ENCODE data around the gene PIEZO2.

PIEZO2 gene

DNA sequence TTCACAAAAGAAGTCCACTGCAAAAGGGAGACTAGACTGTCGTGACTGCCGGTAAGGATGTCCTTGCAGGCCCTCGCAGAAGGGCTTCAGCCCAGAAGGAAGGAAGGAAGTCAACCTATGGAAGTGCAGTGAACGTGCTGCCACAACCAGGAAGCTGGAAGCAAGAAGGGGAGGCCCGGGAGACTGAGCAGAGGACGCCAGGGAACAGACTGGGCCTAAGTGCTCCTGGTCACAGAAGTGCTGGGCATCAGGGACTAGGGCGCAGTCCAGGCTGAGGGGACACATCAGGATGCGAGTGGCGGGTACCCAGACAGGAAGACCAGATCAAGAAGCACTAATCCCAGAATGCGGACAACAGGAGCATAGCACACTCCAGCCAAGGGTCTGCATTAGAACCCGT is 78.8 kb downstream of the PIEZO2 start:
- no peak overlapping the region for H3K27ac ChIP-seq (ENCODE audit: poor library complexity, severe bottlenecking)
- H3K9me3 ChIP-seq (ENCODE audit: severe bottlenecking), result no peaks in the 10 kb centered on the region
- no peak for ATAC-seq (ENCODE audit: low read depth)
- H3K4me3 ChIP-seq (ENCODE audit: severe bottlenecking), result no peak overlapping the region
- no peaks in the 10 kb centered on the region for H3K4me1 ChIP-seq (ENCODE audit: insufficient read depth, poor library complexity, severe bottlenecking)
- H3K36me3 ChIP-seq (ENCODE audit: low read depth), result no peaks in the 10 kb centered on the region
- H3K27me3 ChIP-seq (ENCODE audit: insufficient read depth, poor library complexity, severe bottlenecking), result no peaks in the 10 kb centered on the region
- TF ChIP-seq, protein P1, sequence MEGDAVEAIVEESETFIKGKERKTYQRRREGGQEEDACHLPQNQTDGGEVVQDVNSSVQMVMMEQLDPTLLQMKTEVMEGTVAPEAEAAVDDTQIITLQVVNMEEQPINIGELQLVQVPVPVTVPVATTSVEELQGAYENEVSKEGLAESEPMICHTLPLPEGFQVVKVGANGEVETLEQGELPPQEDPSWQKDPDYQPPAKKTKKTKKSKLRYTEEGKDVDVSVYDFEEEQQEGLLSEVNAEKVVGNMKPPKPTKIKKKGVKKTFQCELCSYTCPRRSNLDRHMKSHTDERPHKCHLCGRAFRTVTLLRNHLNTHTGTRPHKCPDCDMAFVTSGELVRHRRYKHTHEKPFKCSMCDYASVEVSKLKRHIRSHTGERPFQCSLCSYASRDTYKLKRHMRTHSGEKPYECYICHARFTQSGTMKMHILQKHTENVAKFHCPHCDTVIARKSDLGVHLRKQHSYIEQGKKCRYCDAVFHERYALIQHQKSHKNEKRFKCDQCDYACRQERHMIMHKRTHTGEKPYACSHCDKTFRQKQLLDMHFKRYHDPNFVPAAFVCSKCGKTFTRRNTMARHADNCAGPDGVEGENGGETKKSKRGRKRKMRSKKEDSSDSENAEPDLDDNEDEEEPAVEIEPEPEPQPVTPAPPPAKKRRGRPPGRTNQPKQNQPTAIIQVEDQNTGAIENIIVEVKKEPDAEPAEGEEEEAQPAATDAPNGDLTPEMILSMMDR (IDR thresholded peaks at IDR 0.05; ENCODE audit: poor library complexity, severe bottlenecking), result no peak
- DNase-seq (ENCODE audit: low spot score), result no peak

DNA sequence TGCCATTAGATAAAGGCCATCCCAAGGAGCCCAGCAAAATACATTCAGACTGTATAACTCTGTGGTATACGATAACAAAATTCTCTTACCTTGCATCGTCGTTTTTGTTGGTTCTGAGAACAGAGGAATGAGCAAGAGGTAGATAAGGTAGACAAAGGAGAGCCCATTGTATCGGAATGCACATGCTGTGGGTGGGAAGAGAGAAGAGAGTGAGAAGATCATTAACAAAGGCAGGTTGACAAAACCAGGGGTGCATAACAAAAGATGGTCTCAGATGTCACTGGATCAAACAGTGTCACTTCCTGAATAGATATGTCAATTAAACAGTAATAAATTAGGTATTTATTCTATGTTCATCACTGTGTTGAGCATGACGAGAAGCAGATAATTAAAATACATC is 83.3 kb downstream of the PIEZO2 start:
- Histone ChIP-seq H3K9me3 (ENCODE audit: severe bottlenecking) (no peaks in the 10 kb centered on the region), H3K27ac (ENCODE audit: poor library complexity, severe bottlenecking) (no peak overlapping the region), H3K27me3 (ENCODE audit: insufficient read depth, poor library complexity, severe bottlenecking) (no peaks in the 10 kb centered on the region), H3K4me1 (ENCODE audit: insufficient read depth, poor library complexity, severe bottlenecking) (no peaks in the 10 kb centered on the region), H3K4me3 (ENCODE audit: severe bottlenecking) (no peak overlapping the region), H3K36me3 (ENCODE audit: low read depth) (no peaks in the 10 kb centered on the region)
- no peak for ATAC-seq (ENCODE audit: low read depth)
- no peak for DNase-seq (ENCODE audit: low spot score)
- TF ChIP-seq, protein P1 (IDR thresholded peaks at IDR 0.05; ENCODE audit: poor library complexity, severe bottlenecking), result no peak

DNA sequence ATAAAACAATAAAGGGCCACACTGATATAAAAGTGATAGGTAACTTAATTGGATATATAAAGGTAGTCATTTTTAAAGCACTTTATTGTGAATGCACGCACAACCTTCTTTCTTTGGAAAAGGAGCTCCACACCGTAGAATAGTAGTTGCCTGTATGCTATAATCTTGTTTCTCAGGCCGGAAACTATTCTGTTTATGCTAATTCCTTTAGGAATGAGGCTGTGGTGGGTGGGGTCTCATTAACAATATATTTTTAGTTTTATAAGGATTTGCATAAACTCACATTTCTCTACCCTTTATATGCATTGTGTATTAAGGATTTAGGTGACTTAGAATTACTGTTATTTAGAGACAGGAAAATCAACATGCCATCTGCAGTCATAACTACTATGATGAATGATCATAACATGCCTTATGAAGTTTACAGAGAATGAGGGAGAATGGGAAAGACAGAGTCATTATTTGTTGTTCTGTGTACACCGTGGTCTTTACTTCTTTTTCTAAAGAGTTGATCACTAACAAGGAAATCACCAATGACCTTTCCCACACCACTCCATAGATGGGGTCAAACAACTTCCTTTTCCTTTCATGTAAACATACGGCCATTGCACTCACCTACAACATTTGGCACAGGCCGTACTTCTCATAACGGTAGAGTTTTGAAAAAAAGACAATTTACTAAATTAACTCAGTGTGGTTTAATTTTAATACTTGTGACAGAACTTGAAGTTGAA is 84.5 kb downstream of the PIEZO2 start:
- Histone ChIP-seq H3K36me3 (ENCODE audit: low read depth) (no peaks in the 10 kb centered on the region), H3K9me3 (ENCODE audit: severe bottlenecking) (no peaks in the 10 kb centered on the region), H3K4me3 (ENCODE audit: severe bottlenecking) (no peak overlapping the region), H3K27ac (ENCODE audit: poor library complexity, severe bottlenecking) (no peak overlapping the region), H3K27me3 (ENCODE audit: insufficient read depth, poor library complexity, severe bottlenecking) (no peaks in the 10 kb centered on the region), H3K4me1 (ENCODE audit: insufficient read depth, poor library complexity, severe bottlenecking) (no peaks in the 10 kb centered on the region)
- DNase-seq (ENCODE audit: low spot score) (no peak), ATAC-seq (ENCODE audit: low read depth) (no peak)
- TF ChIP-seq, protein P1 (IDR thresholded peaks at IDR 0.05; ENCODE audit: poor library complexity, severe bottlenecking), result no peak

- no peak for DNase-seq (ENCODE audit: low spot score)
- Histone ChIP-seq H3K36me3 (ENCODE audit: low read depth) (no peaks in the 10 kb centered on the region), H3K4me3 (ENCODE audit: severe bottlenecking) (no peak overlapping the region), H3K4me1 (ENCODE audit: insufficient read depth, poor library complexity, severe bottlenecking) (no peaks in the 10 kb centered on the region), H3K9me3 (ENCODE audit: severe bottlenecking) (no peaks in the 10 kb centered on the region), H3K27me3 (ENCODE audit: insufficient read depth, poor library complexity, severe bottlenecking) (no peaks in the 10 kb centered on the region), H3K27ac (ENCODE audit: poor library complexity, severe bottlenecking) (no peak overlapping the region)
- TF ChIP-seq, protein P1 (IDR thresholded peaks at IDR 0.05; ENCODE audit: poor library complexity, severe bottlenecking), result no peak
- no peak for ATAC-seq (ENCODE audit: low read depth)
Measured at GRCh38 chr18:11064106-11064505, 85.3 kb downstream of the PIEZO2 start.

DNA sequence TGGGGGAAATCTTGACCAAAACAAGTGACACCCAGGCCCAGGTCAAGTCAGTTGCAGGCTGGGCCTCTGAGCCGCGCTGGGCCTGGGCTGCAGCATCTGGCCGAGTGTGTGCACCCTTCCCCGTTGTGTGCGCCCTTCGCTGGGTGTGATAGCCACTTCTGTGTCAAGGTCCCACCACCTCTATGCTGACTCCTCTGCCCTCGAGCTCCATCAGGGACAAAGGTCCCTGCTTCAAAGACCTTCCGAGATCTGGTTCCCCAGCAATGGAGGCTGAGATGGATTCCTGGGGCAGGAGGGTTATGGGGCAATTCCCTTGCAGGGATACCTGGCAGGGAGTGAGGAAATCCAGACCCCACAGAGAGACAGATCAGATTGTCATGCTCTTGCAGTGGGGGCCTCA is 93.6 kb downstream of the PIEZO2 start:
- H3K27ac ChIP-seq (ENCODE audit: poor library complexity, severe bottlenecking), result no peak overlapping the region
- DNase-seq (ENCODE audit: low spot score) (no peak), ATAC-seq (ENCODE audit: low read depth) (no peak)
- H3K27me3 ChIP-seq (ENCODE audit: insufficient read depth, poor library complexity, severe bottlenecking), result no peaks in the 10 kb centered on the region
- no peak overlapping the region for H3K4me3 ChIP-seq (ENCODE audit: severe bottlenecking)
- TF ChIP-seq, protein P1 (IDR thresholded peaks at IDR 0.05; ENCODE audit: poor library complexity, severe bottlenecking), result no peak
- peaks cover 2% of the 10 kb centered on the region for H3K9me3 ChIP-seq (ENCODE audit: severe bottlenecking)
- H3K4me1 ChIP-seq (ENCODE audit: insufficient read depth, poor library complexity, severe bottlenecking), result no peaks in the 10 kb centered on the region
- no peaks in the 10 kb centered on the region for H3K36me3 ChIP-seq (ENCODE audit: low read depth)

All from RWPE2 (cell line).